T-helper 1 cell treated with Interleukin-12 subunit alpha and Interleukin-12 subunit beta and Interleukin-4 antibody, amounts not matched to agents 30 ng/mL and 1 ng/mL, for 36 hours (primary cell): ENCODE data around the gene DAZAP1. TPM values are rescaled to one million over a fixed set of nuclear protein-coding genes. Genes with fewer than 3 reads are reported as not detected.
"Not testable (repeated sequence)": the region's sequence is repeated elsewhere in the genome, so short reads cannot be mapped to it uniquely, and the experiment has no call there.

Experiments used
- intact Hi-C: fragments of 100-400 bp; cut with micrococcal nuclease; formaldehyde crosslinking; loops from one replicate; pipeline ENCODE4 v1.15.1; 2024
- total RNA-seq: library from RNA; stranded (reverse); gene quantifications from 2 replicates; pipeline ENCODE4 v1.2.3, GENCODE V29; 2022

The DAZAP1 gene
- total RNA-seq, 1 donor from 2014 or later, result 211 TPM

DNA sequence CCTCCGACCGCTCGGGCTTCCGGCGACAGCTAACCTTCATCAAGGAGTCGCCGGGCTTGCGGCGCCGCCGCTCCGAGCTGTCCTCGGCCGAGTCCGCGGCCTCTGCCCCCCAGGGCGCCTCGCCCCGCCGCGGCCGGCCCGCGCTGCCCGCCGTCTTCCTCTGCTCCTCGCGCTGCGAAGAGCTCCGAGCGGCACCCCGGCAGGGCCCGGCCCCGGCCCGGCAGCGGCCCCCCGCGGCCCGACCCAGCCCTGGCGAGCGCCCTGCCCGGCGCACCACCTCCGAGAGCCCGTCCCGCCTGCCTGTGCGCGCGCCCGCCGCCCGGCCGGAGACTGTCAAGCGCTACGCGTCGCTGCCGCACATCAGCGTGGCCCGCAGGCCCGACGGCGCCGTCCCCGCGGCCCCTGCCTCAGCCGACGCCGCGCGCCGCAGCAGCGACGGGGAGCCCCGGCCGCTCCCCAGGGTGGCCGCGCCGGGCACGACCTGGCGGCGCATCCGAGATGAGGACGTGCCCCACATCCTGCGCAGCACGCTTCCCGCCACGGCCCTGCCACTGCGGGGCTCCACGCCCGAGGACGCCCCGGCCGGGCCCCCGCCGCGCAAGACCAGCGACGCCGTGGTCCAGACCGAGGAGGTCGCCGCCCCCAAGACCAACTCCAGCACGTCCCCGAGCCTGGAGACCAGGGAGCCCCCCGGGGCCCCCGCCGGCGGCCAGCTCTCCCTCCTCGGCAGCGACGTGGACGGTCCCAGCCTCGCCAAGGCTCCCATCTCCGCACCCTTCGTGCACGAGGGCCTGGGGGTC, 62.1 kb downstream of the DAZAP1 start:
- intact Hi-C loops, result loop anchor here (2.0 kb wide), 2 partner anchors 31 to 291 kb away; partner anchors contain the start of gene RPS15

DNA sequence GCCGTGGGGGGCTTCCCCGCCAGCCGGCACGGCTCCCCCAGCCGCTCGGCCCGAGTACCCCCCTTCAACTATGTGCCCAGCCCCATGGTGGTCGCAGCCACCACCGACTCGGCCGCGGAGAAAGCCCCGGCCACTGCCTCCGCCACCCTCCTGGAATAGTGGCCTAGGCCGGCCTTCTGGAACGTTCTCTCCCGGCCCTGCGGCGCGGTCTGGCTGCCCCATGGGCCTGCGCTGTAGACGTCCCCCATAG, 62.6 kb downstream of the DAZAP1 start:
- intact Hi-C loops, result loop anchor here (2.0 kb wide), 1 partner anchor 31 kb away; the partner anchor contains the start of gene RPS15

DNA sequence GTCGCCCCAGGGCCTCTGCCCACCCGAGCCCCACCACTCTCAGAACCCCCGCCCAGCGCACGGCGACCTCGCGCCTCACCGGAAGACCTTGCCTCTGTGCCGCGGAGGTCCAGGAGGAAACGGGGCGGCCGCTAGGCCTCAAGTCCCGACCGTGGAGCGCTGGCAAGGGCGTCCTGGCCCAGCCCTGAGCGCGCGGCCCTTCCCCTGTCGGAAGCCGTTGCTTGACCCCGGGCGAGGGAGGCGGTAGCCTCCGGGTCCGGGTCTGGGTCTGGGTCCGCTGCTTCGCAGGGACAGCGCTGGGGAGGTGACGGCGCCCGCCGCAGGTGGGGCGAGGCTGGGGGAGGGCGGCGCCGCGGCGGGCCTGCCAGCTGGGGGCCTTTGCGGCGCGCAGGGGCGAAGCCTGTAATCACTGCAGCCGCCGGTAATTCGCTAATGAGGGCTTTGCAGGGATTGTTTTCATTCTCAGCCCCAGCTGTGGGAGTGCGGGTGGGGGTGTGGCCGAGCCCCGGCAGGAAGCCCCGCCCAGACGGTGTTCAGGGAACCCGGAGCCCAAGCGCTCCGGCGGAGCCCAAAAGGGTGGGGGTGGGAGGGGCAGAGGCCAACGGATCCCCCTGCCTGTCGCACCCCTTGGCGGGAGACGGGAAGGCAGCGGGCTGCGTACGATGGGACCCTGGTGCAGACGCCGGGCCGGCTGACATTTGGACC, 63.1 kb downstream of the DAZAP1 start:
- intact Hi-C loops, result loop anchor here (2.0 kb wide), 1 partner anchor 32 kb away; the partner anchor contains the start of gene RPS15

DNA sequence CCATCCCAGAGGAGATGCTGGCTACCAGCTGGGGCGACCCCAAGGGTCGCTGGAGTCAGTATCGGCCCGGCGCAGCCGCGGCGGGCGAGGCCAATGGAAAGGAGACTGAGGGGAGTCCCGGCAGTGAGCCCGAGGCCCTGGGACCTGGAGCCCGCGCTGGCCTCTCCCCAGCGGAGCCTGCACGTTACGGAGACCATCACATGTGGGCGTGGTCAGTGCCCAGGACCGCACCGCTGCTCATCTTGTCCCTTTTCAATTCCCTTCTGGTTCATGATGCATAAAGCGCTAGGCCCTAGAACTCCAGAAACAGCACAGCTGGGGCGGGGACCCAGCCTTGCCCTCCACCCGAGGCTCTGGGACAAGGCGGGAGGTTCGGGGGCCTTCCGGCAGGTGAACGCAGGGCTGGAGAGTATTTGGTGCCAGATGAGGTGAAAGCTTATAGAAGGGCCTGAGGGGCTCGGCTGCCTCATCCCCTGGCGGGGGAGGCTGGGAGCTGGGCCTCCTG, 63.7 kb downstream of the DAZAP1 start:
- intact Hi-C loops, result loop anchor here (2.0 kb wide), 1 partner anchor 32 kb away; the partner anchor contains the start of gene RPS15

DNA sequence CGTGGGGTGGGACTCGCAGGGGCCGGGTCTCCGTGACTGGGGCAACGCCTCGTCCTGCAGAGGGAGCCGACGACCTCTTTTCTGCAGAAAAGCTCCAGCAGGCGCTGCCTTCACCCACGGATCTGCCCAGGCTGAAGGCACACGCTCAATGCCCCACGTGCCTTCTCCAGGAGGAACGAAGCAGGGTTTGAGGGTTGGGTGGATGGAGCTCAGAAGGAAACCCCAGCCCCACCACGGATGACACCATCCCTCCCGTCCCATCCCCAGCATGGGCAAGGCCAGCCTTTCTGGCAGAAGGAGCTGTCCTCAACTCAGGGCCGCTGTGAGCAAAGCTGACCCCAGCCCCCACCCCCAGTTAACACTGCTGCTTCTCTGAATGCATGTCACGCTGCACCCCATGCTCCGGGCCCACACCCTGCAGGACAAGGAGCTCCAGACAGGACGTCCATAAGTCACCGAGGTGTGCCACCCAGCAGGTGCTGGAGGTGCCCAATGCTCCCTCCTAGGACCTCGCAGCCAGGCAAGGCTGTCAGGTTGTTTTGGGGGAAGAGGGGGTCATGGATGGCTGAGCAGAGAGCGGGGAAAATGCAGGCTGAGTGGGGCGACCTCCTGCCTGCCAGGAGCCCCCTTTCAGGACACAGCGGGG, 64.3 kb downstream of the DAZAP1 start:
- intact Hi-C loops, result loop anchor here (2.0 kb wide), 1 partner anchor 33 kb away; the partner anchor contains the start of gene RPS15

DNA sequence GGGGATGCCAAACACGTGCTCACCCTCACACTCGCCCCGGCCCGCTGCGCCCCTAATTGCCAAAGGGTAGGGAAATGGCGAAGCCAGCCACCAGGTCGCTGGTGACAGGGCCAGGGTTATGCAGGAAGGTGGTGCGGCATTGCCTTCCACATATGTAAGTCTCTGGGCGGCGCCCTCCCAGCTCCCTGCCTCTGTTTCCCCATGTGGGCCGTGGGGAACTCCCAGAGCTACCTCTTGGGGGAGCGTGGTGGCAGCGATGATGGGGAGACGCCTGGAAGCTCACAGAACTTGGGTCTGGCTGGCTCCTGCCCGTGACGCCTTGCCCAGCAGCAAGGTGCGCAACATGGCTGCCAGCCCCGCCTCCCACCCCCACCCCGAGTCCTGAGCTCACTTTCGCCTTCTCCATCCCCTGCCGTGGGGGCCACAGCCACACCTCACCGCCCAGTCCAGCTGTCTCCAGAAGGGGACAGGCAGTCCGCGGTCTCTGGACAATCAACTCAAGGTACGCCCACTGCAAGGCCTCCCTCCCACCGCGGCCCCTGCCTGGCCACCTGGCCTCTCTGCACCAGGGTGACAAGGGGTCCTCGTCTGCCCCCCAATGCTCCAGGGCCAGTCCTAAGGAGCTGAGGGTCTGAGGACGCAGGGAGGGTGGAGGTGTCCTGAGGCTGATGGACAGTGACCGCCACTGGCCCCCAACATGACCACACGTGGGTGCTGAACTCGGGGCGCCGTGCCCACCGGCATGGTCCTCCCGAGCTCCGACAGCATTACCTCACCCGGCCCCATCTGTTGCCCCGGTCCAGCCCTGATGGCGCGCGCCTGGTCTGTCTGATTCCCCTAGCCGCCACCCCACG, 65.1 kb downstream of the DAZAP1 start:
- intact Hi-C loops, result no loop called here

DNA sequence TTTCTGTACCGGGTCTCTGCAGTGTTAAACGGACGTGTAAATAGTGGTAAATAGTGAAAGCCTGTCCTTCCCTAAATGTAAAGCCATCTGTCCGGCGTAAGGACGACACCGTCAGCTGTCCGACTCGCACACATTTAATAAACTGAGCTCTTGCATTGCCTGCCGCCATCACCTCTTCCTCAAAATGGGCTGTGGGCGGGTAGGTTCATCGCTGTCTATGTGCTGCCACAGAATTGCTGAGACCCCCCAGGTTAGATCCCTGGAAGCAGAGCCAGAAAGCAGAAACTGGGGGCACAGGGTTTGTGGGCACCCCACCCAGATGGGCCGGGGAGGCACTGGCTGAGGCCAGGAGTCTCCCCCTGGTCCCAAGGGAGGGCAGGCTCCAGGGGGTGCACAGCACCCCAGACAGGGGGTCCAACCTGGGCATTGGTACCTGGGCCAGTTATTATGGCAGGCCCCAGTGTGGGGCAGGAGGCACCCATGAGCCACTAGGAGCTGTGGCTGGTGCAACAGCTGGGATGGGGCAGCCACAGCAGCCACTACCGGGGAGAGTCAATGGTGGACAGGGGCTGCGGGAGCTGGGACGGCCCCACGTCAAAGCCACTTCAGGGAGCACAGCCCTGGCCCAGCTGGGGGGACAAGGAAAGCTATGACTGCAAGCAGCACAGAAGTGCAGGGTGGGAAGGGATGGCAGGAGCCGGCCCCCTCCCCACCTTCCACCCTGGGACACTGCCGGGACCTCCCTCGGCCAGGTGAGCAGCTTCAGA, 65.9 kb downstream of the DAZAP1 start:
- intact Hi-C loops, result no loop called here

DNA sequence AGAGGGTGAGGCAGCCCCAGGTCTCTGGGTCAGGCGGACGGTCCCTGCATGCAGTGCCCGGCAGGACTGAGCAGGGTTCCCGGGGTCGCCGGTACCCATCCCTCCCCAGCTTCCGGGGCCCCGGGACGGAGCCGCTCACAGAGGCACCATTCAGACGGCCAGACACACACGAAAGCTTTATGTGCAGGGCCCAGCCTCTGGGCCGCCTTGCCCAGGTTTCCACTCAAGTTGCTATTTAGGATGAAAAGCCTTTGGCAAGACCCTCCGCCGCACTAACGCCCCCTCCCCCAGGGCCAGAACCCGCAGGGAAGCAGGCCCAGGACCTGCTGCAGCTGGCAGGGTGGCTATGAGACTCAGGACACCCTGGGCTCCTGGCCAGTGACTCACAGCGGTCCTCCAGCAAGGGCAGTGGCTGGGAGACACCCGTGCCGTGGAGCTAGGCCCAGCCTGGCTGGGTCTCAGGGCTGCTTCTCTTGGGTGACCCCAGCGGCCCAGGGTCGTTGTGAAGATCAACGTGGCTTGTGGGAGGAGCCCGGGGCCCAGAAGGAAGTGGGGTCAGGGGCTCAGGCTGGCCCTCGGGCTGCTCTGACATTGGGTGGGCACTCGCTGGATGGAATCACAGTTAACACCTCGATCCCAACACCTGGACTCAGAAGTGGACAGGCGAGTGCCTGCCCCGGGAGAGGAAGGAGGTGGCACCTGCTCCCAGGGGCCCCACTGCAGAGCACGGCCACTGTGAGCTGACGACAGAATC, 66.8 kb downstream of the DAZAP1 start:
- intact Hi-C loops, result no loop called here

DNA sequence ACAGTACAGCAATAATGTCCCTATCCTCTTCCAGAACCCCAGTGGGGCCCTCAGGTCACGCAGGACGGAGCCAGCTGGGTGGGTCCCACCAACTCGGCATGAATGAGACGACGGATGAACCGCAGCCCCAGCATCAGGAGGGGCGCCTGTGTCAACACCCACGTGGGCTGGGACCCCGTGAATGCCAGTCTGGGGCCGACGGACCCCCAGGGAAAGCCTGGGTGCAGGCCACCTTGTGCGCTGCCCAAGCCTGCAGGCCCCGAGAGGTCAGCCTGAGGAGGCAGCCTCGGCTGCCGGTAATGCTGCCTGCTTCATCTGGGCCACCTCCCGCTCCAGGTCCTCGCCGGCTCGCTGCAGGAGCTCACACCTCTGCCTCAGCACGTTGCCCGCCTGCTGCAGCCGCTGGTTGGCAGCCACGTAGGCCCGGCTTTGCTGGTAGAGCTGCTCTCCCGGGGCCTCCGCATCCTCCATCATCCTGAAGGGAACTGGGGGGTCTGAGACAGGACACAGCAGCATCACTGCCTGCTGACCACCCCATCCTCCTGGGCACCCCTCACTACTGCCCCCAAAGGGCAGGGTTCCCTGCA, 67.5 kb downstream of the DAZAP1 start:
- intact Hi-C loops, result no loop called here

DNA sequence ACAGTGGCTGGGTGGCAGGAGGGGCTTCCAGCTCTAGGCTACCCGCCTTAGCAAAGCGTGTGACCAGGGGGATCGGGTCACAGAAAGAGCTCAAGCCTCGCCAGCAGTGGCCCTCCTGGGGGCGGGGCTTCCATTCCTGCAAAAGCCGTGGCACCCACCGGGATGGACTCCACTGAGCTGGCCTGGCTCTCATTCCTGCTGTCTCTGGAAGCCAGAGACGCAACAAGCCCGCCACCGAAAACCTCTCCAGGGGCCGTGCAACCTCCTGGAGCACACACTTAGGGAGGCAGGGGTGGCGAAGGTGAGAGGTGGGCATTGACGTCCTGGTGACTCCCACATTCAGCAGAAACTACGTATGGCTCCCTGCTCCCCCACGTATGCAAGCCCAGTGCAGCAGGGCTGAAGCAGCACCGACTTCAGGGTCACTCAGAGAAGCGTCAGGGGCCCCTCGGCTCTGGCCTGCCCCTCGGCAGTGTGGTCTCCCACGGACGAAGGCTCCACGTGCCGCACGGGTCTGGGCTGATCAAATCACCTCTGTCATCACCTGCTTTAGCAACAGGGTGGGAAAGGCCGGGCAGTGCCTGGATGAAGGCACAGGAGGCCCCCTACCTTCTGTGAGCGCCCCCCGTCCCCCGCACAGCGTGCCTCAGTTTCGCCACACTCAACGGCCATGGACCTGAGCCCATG, 68.5 kb downstream of the DAZAP1 start:
- intact Hi-C loops, result no loop called here

DNA sequence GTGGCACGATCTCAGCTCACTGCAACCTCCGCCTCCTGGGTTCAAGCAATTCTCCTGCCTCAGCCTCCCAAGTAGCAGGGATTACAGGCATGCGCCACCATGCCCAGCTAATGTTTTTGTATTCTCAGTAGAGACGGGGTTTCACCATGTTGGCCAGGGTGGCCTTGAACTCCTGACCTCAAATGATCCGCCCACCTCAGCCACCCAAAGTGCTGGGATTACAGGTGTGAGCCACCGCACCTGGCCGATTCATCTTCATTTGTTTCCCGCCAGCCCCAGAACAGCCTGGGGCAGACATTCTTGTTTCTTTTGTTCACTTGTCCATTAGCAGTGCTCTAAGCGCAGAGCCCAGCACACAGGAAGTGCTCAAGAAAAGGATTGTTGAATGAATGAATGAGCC, 69.7 kb downstream of the DAZAP1 start:
- intact Hi-C loops, result not testable (repeated sequence)

DNA sequence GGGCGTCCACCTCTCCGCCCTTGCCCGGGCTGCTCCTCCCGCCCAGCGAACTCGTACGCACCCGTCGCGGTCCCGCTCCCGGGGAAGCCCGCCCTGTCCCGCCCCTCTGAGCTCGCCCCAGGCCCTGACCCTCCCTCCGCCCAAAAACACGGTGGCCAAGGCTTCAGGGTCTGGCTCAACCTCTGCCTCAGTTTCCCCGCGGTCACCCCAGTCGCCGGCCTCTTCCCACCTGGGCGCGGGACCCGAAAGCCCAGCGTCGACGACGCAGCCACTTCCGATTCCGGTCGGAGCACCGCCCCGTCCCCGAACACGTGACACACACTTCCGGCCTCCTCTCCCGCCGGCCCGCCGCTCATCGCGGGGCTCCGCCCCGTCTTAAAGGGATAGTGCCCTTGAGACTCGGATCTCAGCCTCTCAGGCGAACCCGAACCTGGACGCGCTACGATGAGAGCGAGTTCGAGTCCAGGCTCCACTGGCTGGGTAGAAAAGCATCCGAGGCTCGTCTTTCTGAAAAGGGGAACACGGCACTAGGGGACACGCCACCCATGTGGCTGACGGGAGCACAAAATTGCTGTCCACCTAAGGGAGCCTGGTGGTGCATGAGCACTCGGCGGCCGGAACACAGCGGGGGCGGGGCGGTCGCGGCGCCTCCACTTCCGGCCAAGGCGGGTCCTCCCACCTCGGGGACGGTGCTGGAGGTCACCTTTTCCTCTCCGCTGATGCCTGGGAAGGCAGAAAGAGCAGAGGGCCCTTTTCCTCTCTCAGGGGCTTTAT, 71.7 kb downstream of the DAZAP1 start, which contains the start of gene C19orf25:
Gene C19orf25, minus strand, starts transcription at position 282 of the 774 bp plus-strand sequence. CDS start 312 bp downstream, outside the sequence.
- intact Hi-C loops, result loop anchor here (1.0 to 2.0 kb wide), 4 partner anchors 11 to 174 kb away; partner anchors contain the start of genes PCSK4 and RPS15

DNA sequence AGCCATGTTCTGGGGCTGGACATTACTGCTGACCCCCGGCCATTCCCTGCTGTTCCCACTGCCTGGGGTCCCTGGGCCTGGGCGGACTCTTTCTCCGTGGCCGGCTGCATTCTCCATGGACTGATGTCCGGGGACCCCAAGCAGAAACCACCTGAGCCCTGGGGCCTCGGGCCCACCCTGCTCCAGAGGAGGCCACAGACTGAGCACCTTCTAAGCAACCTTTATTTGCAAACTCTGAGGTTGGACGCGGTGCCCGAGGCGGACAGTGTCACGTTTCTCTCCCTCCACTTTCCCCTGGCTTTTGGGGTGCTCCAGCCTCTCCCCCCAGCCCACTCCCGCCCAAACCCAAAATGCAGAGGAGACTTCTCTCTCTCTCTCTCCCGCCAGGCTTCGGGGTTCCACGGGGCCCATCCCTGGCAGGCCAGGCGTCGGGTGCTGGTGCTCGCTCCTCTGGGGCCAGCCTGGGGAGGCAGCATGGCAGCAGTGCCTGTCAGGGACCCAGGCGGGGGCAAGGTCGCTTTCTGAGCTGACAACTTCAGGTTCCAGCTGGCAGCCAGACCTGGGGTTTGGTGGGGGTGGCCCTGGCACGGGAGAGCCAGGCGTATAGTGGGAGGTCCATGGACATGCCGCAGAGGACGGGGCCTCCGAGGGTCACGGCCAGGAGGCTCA, 74.0 kb downstream of the DAZAP1 start:
- intact Hi-C loops, result no loop called here

DNA sequence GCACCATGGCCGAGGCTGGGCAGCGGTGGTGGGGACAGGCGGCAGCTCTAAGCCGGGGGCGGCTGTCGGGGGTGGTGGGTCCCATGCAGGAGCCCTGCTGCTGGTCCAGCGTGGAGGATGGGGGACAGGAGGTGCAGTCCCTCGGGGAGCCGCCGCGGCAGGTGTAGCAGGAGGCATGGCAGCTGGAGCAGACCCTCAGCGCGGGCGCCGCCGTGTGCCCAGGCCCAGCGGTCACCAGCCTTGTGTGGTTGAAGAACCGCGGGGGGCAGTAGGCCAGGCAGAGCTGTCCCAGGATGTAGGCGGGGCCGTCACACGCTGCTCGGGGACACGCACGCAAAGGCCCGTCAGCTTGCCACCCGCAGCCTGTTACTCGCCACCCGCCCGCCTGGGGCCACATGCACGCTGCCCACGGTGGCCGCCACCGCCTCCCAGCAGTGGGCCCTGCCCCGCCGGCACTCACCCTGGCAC, 74.5 kb downstream of the DAZAP1 start:
- intact Hi-C loops, result no loop called here

DNA sequence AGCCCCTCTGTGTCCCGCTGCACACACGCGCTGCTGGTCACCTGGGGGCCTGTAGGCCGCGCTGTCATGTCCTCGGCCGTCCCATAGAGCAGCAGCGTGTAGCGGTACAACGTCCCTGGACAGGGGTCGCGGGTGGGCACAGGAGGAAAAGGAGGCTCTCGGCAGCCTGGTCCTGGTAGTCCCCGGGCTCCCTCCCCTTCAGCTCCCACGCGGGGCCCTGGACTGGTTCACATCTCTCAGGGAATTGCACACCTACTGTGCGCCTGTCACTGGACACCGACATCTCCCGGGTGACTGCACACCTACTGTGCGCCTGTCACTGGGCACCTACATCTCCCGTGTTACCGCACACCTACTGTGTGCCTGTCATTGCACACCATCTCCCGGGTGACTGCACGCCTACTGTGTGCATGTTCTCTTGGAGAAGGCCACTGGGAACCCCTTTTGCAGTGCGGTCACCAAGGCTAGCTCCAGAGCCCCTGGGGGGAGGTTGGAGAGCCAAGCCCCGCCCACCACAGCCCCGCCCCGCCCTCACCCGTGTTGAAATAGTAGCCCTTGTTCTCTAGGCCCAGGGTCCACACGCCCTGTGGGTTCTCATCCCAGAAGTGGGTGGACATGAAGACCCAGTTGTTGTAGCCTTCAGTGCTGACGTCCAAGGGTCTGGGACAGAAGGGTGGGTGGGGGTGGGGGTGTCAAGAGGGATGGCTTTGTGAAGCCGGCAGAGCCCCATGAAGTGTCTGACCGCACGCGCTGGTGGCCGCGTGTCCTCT, 75.2 kb downstream of the DAZAP1 start:
- intact Hi-C loops, result no loop called here
